Activated naive CD4-positive, alpha-beta T cell treated with Interleukin-2 at 50 U/mL for 16 hours (primary cell): ENCODE measurements around the gene SUOX.
A peak's percentile ranks its signal among the peaks of the same experiment; 100 is the strongest.

ENCODE experiments used
- DNase-seq: peaks from one replicate; pipeline ENCODE4 v3.0.0-alpha.2; 2020

SUOX gene

DNA sequence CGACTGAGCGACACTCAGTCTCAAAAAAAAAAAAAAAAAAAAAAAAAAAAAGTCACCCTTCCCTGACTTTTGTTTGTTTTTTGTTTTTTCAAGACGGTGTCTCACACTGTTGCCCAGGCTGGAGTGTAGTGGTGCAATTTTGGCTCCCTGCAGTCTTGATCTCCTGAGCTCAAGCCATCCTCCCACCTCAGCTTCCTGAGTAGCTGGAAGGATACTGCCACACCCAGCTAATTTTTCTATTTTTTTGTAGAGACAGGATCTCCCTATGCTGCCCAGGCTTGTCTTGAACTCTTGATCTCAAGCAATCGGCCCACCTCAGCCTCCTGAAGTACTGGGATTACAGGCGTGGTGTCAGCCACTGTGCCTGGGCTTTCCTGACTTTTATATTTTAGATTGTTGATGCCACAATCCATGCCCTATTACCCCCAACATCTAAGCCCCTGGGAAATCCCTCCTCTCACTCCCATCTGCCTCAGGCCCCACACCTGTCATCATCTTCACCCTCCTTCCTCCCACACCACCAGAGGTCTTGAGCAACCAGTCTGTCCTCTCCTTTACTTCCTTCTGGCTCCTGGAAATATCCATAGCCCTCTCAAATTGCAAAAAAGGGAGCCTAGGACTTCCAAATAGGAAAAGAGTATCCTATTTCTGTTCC, 31.6 kb downstream of the SUOX start:
- DNase-seq: no peak

DNA sequence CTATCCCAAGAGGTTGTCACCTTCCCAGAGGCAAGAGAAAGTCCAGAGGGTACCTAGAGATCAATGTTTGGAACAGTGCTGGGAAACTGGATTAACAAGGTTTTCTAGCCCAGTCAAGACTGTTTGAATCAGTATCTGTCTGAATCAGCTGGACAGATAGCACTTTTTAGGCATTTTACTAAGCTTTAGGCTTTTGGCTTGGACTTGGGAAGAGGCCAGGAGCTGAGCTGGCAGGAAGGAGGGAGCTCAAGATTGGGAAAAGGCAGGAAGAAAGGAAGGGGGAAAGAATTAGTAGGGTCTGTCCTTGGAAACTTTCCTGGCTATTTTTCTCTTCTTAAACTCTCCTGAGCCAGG, 32.1 kb downstream of the SUOX start:
- DNase-seq: no peak

DNA sequence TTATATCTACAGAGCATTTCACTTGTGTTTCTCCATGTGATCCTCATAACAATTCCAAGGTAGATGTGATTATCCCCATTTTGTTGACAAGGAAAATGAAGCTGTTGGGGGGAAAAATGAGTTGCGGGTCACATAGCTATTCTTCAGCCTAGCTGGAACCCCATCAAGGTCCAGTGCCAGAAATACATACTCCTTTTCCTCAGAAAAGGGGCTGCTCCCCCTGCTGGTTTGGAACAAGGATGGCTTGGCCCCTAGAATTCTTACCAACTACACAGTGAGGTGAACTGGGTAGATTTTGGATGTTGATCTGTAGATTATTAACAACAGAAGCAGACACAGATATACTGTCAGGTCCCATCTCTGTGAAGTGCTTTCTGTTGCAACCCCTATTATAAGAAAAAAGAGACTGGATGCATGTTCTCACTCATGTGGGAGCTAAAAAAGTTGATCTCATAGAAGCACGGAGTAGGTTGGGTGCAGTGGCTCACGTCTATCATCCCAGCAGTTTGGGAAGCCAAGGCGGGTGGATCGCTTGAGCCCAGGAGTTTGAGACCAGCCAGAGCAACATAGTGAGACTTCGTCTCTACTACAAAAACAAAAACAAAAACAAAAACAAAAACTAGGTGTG, 32.7 kb downstream of the SUOX start:
- DNase-seq: peak; percentile 40

DNA sequence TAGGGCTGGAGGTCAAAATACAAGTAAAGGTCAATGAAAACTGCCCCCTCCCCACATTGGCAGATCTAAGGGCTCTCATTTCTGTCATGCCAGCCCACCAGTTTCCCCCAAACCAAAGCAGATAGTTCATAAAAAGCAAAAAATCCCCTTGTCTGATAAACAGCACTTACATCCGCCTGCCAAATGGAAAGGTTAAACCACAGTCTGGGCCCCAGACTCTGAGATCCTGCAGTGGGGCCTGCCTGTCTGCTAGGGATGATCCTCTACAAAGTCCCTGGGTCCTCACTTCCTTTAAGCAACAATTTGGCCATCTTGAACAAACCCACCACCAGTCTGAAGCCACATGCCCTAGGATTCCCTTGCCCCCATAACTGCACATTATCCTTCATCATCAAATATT, 34.9 kb downstream of the SUOX start:
- DNase-seq: no peak

DNA sequence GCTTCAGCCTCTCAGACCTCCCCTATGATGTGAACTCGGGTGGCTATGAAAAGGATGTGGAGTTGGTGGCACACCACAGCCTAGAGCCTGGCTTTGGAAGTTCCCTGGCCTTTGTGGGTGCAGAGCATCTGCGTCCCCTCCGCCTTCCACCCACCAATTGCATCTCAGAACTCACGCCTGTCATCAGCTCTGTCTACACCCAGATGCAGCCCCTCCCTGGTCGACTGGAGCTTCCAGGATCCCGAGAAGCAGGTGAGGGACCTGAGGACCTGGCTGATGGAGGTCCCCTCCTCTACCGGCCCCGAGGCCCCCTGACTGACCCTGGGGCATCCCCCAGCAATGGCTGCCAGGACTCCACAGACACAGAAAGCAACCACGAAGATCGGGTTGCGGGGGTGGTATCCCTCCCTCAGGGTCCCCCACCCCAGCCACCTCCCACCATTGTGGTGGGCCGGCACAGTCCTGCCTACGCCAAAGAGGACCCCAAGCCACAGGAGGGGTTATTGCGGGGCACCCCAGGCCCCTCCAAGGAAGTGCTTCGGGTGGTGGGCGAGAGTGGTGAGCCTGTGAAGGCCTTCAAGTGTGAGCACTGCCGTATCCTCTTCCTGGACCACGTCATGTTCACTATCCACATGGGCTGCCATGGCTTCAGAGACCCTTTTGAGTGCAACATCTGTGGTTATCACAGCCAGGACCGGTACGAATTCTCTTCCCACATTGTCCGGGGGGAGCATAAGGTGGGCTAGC, 37.7 kb downstream of the SUOX start:
- no peak for DNase-seq

DNA sequence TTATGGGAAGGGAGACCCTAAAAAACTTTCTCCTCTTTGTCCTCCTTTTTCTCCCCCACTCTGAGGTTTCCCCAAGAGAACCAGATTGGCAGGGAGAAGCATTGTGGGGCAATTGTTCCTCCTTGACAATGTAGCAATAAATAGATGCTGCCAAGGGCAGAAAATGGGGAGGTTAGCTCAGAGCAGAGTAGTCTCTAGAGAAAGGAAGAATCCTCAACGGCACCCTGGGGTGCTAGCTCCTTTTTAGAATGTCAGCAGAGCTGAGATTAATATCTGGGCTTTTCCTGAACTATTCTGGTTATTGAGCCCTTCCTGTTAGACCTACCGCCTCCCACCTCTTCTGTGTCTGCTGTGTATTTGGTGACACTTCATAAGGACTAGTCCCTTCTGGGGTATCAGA, 40.1 kb downstream of the SUOX start:
- no peak for DNase-seq

DNA sequence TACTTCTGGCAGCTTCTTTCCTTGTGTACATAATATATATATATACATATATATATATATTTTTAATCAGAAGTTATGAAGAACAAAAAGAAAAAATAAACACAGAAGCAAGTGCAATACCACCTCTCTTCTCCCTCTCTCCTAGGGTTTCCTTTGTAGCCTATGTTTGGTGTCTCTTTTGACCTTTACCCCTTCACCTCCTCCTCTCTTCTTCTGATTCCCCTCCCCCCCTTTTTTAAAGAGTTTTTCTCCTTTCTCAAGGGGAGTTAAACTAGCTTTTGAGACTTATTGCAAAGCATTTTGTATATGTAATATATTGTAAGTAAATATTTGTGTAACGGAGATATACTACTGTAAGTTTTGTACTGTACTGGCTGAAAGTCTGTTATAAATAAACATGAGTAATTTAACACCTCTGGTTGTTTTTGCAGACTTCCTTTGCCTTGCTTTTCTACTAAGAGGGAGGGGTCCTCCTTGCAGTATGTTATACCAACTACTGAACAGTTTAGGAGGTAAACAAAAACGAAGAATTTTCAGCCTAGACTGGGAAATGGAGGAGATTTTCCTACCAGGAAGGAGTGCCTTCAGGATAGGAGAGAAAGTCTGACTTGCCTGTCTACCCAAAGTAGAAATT, 41.1 kb downstream of the SUOX start:
- DNase-seq: no peak

DNA sequence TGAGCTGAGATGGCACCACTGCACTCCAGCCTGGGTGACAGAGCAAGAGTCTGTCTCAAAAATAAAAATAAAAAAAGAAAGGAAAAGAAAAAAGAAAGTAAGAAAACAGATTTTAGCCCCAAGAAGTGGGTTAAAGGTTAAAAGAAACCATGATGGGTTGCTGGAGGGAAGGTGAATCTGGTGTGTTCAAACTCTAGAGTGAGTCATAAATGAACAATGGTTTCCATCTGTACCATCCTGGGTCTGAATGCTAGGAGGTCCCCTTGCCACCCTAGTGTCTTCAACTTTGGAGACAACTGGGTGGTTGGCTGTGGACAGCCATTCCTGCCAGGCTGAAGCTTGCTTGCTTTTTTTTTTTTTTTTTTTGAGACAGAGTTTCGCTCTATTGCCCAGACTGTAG, 43.1 kb downstream of the SUOX start:
- no peak for DNase-seq

DNA sequence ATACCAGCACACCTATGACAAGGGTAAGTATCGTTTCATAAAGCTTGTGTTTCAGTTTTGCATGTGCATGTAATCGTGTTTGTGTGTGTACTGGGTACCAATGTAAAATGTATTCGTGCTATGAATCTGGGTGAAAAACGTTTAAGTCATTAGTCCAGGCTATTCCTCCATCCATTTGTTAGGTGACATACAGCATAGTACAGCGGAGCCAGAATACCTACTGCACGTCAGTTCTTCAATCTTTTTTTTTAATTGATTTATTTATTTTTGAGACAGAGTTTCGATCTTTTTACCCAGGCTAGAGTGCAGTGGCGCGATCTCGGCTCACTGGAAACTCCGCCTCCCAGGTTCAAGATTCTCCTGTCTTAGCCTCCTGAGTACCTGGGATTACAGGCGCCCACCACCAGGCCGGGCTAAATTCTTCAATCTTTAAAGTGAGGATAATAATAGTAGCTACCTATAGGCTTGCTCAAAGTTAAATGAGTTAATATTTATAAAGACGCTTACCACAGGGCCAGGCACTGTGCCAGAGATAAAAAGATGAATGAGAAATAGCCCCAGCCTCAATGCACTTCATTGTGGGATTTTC, 44.0 kb downstream of the SUOX start:
- DNase-seq: peak; percentile 14

DNA sequence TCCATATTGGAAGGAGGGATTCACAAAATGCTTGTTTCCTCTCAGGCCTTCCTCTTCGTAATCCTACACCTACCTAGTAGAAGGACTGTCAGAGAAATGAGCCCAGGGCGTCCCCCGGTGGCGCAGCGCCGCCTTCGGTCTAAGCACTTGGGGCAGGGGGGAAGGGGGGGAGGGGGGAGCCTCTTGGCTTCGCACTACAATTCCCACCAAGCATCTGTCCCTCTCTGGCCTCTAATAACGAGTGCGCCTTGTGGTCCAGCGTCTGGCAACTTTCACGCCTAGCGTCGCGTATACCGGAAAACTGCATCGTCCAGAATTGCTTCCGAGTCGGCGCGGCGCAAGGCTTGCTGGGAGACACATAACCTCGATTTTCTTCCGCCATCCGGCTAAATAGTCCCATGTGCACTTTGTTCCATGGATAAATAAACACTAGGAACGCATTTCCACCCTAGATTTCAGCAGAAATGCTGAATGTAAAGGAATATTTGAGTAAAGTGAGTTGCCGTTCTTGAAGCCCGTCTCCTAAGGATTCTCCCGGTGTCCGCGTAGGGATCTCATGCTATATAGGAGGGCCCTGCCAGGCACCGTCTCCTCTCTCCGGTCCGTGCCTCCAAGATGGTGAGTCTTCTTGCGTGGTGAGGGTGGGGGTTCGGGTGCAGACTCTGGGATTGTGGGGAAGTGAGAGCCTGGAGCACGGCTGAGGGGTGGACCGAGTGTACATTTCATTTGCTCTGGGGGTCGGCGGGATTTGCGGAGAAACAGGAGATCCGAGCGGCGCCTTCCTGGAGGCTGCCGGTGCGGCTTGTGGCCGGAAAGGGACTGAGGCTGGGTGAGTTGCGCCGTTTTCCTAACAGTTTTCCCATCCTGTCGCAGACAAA, 44.7 kb downstream of the SUOX start, which contains the start of gene RPS26:
RPS26 (plus strand) TSS at position 367 of the 878 bp plus-strand sequence; CDS start at position 616, 249 bp downstream.
- peak; percentile 90 for DNase-seq

DNA sequence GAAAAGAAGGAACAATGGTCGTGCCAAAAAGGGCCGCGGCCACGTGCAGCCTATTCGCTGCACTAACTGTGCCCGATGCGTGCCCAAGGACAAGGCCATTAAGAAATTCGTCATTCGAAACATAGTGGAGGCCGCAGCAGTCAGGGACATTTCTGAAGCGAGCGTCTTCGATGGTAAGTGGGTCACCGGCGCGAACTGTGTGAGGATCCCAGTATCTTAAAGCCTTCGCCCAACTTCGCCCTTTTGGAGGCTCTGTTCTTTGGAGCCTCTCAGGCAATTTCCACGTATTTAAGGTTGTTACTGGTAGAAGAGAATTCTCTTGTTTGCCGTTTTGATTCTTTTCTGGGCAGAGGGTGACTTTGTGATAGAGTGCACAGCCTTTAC, 45.3 kb downstream of the SUOX start:
- DNase-seq: peak; percentile 8

DNA sequence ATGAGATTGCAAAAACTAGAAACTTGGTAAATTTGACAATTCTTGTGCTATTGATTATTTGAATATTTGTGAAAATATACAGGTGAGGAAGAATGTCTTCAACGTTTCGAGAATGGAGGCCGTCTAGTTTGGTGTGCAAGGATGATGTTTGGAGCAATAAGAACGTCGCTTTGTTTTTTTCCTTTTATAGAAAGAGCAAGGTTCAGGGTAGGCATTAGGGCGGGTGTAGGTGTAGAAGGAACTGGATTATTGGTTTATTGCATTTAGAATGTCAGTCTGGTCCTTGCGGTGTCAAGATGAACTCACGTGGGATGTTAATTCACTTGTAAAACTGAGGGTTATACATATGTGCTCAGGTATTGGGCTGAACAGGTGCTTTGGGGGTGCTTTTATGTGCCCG, 45.8 kb downstream of the SUOX start:
- DNase-seq: no peak

DNA sequence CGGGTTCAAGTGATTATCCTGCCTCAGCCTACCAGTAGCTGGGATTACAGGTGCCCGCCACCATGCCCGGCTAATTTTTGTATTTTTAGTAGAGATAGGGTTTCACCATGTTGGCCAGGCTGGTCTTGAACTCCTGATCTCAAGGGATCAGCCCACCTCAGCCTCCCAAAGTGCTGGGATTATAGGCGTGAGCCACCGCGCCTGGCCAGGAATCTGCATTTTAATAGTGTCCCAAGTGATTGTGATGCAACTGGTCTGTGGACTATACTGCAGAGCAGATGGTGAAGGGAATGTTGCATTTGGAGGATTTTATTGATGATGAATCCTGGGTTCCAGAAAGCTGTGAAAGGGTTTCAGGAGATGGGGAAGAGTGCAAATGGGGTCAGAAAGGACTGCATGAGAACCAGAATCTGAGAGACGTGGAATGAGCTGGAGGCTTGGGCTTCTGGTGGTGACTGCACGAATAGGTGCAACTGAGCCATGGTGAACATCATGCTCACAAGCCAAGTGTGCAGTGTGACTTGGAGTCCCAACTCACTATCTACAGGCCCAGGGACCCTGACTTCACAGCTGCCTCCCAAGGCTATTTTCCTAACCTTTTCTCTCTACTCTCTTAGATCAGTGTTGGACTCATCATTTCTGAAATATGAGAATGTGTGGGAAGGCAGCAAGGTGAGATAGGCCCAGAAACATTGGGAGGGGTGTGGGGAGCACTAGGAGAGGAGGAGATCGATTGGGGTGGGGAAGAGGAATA, 49.1 kb downstream of the SUOX start:
- DNase-seq: no peak

DNA sequence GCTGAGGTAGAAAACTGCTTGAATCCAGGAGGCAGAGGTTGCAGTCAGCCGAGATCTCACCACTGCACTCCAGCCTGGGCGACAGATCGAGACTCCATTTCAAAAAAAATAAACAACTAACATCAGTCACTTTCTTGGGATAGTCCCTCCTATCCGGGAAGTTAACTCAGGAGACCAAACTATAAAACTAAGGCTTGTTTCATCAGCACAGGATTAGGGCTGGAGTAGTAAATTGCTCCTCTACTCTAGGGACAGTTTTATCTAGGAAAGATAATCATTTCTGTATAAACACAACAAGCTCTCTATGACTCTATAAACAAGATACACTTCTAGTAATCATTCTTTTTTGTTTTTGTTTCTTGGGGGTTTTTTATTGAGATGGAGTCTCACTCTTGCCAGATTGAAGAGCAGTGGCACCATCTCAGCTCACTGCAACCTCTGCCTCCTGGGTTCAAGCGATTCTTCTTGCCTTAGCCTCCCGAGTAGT, 56.4 kb downstream of the SUOX start:
- DNase-seq: no peak
